WTC11 (cell line): ENCODE data around the gene RMND5A. TPM values are rescaled to one million over a fixed set of nuclear protein-coding genes. Genes with fewer than 3 reads are reported as not detected.

Source experiments
- ATAC-seq: fragments of 200-7000 bp; cut with Tn5 transposase; 2 replicates; pipeline ENCODE4 v1.10.0; 2021; ENCODE audit warnings: mild to moderate bottlenecking, moderate library complexity
- CTCF ChIA-PET: fragments of 300-600 bp; sonication (Branson Sonifier 250); formaldehyde crosslinking; loops from one replicate; lab custom pipeline; 2021; ENCODE audit warnings: antibody characterized with exemption; lab: Charles Lee
- POLR2A ChIA-PET: fragments of 350-600 bp; sonication (Branson Sonifier 250); formaldehyde crosslinking; loops from one replicate; lab custom pipeline; 2021; ENCODE audit warnings: antibody characterized with exemption; lab: Charles Lee
- DNase-seq: peaks from one replicate; pipeline ENCODE4 v3.0.0; 2021; ENCODE audit warnings: low spot score
- H3K27ac Mint-ChIP-seq: 2 replicates; pipeline ENCODE4 v1.8.0; 2021; ENCODE audit warnings: mixed read lengths
- H3K27me3 Mint-ChIP-seq: 2 replicates; pipeline ENCODE4 v1.8.0; 2021; ENCODE audit warnings: low read depth, mild to moderate bottlenecking, moderate library complexity, mixed read lengths
- H3K36me3 Mint-ChIP-seq: 2 replicates; pipeline ENCODE4 v1.8.0; 2021; ENCODE audit warnings: mixed read lengths
- H3K4me1 Mint-ChIP-seq: 2 replicates; pipeline ENCODE4 v1.8.0; 2022; ENCODE audit warnings: mixed read lengths
- H3K4me3 Mint-ChIP-seq: 2 replicates; pipeline ENCODE4 v1.8.0; 2021; ENCODE audit warnings: mild to moderate bottlenecking, moderate library complexity, mixed read lengths
- H3K9me3 Mint-ChIP-seq: 2 replicates; pipeline ENCODE4 v1.8.0; 2021; ENCODE audit warnings: mixed read lengths
- CREM ChIP-seq: sonication (generic); formaldehyde crosslinking; IDR thresholded peaks from 2 replicates; pipeline ENCODE4 v1.8.1; 2022; ENCODE audit warnings: mild to moderate bottlenecking, missing genetic modification reagents, moderate library complexity
- ELF4 ChIP-seq: sonication (generic); formaldehyde crosslinking; IDR thresholded peaks from 2 replicates; pipeline ENCODE4 v1.8.1; 2022; ENCODE audit warnings: low read depth, mild to moderate bottlenecking, moderate library complexity, missing genetic modification reagents
- GABPB1 ChIP-seq: sonication (generic); formaldehyde crosslinking; IDR thresholded peaks from 2 replicates; pipeline ENCODE4 v1.8.1; 2023; ENCODE audit warnings: mild to moderate bottlenecking, missing genetic modification reagents
- GRHL2 ChIP-seq: fragments of 250-450 bp; sonication (Bioruptor Pico); IDR thresholded peaks from 2 replicates; pipeline ENCODE4 v1.8.0; 2022; ENCODE audit warnings: mild to moderate bottlenecking, moderate library complexity; ENCODE audit not compliant: insufficient replicate concordance, severe bottlenecking
- MXD4 ChIP-seq: fragments of 250-450 bp; sonication (Bioruptor Pico); IDR thresholded peaks from 2 replicates; pipeline ENCODE4 v1.8.0; 2021; ENCODE audit warnings: mild to moderate bottlenecking, moderate library complexity, borderline replicate concordance
- NR3C1 ChIP-seq: sonication (generic); formaldehyde crosslinking; conservative IDR thresholded peaks from 2 replicates; pipeline ENCODE4 v1.8.1; 2023; ENCODE audit warnings: low read depth, mild to moderate bottlenecking, missing genetic modification reagents
- PRDM15 ChIP-seq: sonication (generic); formaldehyde crosslinking; IDR thresholded peaks from 2 replicates; pipeline ENCODE4 v1.8.0; 2022; ENCODE audit warnings: missing genetic modification reagents
- RELA ChIP-seq: sonication (generic); formaldehyde crosslinking; IDR thresholded peaks from 2 replicates; pipeline ENCODE4 v1.8.1; 2022; ENCODE audit warnings: missing genetic modification reagents, mild to moderate bottlenecking, borderline replicate concordance
- SMAD3 ChIP-seq: sonication (generic); formaldehyde crosslinking; IDR thresholded peaks from 2 replicates; pipeline ENCODE4 v1.8.0; 2022; ENCODE audit warnings: missing genetic modification reagents, mild to moderate bottlenecking, borderline replicate concordance
- TEAD1 ChIP-seq: sonication (generic); formaldehyde crosslinking; IDR thresholded peaks from 2 replicates; pipeline ENCODE4 v1.8.0; 2022; ENCODE audit warnings: mild to moderate bottlenecking, missing genetic modification reagents
- USF1 ChIP-seq: sonication (generic); formaldehyde crosslinking; IDR thresholded peaks from 2 replicates; pipeline ENCODE4 v1.8.0; 2022; ENCODE audit warnings: mild to moderate bottlenecking, missing genetic modification reagents
- USF2 ChIP-seq: sonication (generic); formaldehyde crosslinking; IDR thresholded peaks from 2 replicates; pipeline ENCODE4 v1.8.1; 2023; ENCODE audit warnings: mild to moderate bottlenecking, missing genetic modification reagents, moderate library complexity
- ZBTB21 ChIP-seq: sonication (generic); formaldehyde crosslinking; IDR thresholded peaks from 2 replicates; pipeline ENCODE4 v1.8.1; 2023; ENCODE audit warnings: mild to moderate bottlenecking, missing genetic modification reagents, borderline replicate concordance
- ZNF317 ChIP-seq: sonication (generic); formaldehyde crosslinking; IDR thresholded peaks from 2 replicates; pipeline ENCODE4 v1.8.1; 2023; ENCODE audit warnings: low read depth, mild to moderate bottlenecking, moderate library complexity, missing genetic modification reagents, borderline replicate concordance
- ZNF423 ChIP-seq: fragments of 250-450 bp; sonication (Bioruptor Pico); IDR thresholded peaks from 2 replicates; pipeline ENCODE4 v2.1.2; 2022; ENCODE audit warnings: mild to moderate bottlenecking, moderate library complexity
- total RNA-seq: library from RNA; stranded (reverse); gene quantifications from 3 replicates; pipeline ENCODE4 v1.2.3, GENCODE V29; 2021
- TF ChIP-seq, protein P1 (sequence below): sonication (generic); formaldehyde crosslinking; IDR thresholded peaks from 2 replicates; pipeline ENCODE4 v1.8.1; 2022; ENCODE audit warnings: mild to moderate bottlenecking, missing genetic modification reagents, moderate library complexity, borderline replicate concordance
- TF ChIP-seq, protein P2 (sequence below): fragments of 250-450 bp; sonication (Bioruptor Pico); IDR thresholded peaks from 2 replicates; pipeline ENCODE4 v2.1.2; 2022; ENCODE audit warnings: mild to moderate bottlenecking, moderate library complexity
- TF ChIP-seq, protein P3 (sequence below): fragments of 250-450 bp; sonication (Bioruptor Pico); IDR thresholded peaks from 2 replicates; pipeline ENCODE4 v1.9.0; 2021; ENCODE audit warnings: mild to moderate bottlenecking, borderline replicate concordance

RMND5A gene
- total RNA-seq, 1 experiment from 2014 or later = 55.4 TPM

- TF ChIP-seq TEAD1 (CRISPR knock-in tag) (no peak), NR3C1 (CRISPR knock-in tag) (no peak), CREM (no peak), PRDM15 (CRISPR knock-in tag) (no peak), USF1 (CRISPR knock-in tag) (no peak), ZNF423 (CRISPR knock-in tag) (no peak), ELF4 (CRISPR knock-in tag) (no peak)
- TF ChIP-seq, protein P1, sequence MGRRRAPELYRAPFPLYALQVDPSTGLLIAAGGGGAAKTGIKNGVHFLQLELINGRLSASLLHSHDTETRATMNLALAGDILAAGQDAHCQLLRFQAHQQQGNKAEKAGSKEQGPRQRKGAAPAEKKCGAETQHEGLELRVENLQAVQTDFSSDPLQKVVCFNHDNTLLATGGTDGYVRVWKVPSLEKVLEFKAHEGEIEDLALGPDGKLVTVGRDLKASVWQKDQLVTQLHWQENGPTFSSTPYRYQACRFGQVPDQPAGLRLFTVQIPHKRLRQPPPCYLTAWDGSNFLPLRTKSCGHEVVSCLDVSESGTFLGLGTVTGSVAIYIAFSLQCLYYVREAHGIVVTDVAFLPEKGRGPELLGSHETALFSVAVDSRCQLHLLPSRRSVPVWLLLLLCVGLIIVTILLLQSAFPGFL (CRISPR knock-in tag) = no peak
- DNase-seq (no peak), ATAC-seq (no peak)
- no peak overlapping the region for H3K4me3 Mint-ChIP-seq
- H3K9me3 Mint-ChIP-seq = peaks cover 26% of the 10 kb centered on the region
- H3K4me1 Mint-ChIP-seq = peaks cover 17% of the 10 kb centered on the region
- CTCF ChIA-PET = no interaction called here
- peaks cover 78% of the 10 kb centered on the region for H3K27me3 Mint-ChIP-seq
- H3K27ac Mint-ChIP-seq = no peak overlapping the region
- POLR2A ChIA-PET = no interaction called here
- peaks cover 19% of the 10 kb centered on the region for H3K36me3 Mint-ChIP-seq
Measured at GRCh38 chr2:86793752-86794151, 73.7 kb downstream of the RMND5A start.

DNA sequence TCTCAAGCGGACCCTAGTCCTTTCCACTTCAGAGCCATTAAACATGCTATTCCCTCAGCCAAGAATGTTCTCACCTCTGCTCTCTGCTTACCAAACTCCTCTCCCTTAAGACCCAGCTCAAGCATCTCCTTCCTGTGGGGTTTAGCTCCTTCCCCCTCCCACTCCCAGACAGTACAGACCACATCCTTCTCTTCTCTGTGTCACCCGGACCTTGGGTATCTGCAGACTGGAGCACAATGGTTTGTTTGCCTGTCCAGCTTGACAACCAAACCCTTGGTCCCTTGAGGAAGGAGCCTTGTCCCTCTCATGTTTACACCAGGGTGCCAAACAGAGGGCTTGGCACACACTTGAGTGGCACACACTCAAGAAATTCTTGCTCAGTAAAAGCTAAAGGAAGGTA lies 74.8 kb downstream of the RMND5A start:
- no peak for ATAC-seq
- Mint-ChIP-seq H3K4me1 (peaks cover 12% of the 10 kb centered on the region), H3K27ac (no peak overlapping the region), H3K27me3 (peaks cover 67% of the 10 kb centered on the region), H3K9me3 (peaks cover 26% of the 10 kb centered on the region), H3K4me3 (no peak overlapping the region), H3K36me3 (peaks cover 19% of the 10 kb centered on the region)
- CTCF ChIA-PET = no interaction called here
- no peak for DNase-seq
- POLR2A ChIA-PET = no interaction called here
- TF ChIP-seq, protein P2, sequence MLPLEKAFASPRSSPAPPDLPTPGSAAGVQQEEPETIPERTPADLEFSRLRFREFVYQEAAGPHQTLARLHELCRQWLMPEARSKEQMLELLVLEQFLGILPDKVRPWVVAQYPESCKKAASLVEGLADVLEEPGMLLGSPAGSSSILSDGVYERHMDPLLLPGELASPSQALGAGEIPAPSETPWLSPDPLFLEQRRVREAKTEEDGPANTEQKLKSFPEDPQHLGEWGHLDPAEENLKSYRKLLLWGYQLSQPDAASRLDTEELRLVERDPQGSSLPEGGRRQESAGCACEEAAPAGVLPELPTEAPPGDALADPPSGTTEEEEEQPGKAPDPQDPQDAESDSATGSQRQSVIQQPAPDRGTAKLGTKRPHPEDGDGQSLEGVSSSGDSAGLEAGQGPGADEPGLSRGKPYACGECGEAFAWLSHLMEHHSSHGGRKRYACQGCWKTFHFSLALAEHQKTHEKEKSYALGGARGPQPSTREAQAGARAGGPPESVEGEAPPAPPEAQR (CRISPR knock-in tag) = no peak
- TF ChIP-seq ZBTB21 (no peak), GABPB1 (CRISPR knock-in tag) (no peak), MXD4 (no peak), SMAD3 (CRISPR knock-in tag) (no peak), USF1 (CRISPR knock-in tag) (no peak), GRHL2 (no peak), RELA (CRISPR knock-in tag) (no peak), USF2 (CRISPR knock-in tag) (no peak), ZNF317 (no peak)
- TF ChIP-seq, protein P3, sequence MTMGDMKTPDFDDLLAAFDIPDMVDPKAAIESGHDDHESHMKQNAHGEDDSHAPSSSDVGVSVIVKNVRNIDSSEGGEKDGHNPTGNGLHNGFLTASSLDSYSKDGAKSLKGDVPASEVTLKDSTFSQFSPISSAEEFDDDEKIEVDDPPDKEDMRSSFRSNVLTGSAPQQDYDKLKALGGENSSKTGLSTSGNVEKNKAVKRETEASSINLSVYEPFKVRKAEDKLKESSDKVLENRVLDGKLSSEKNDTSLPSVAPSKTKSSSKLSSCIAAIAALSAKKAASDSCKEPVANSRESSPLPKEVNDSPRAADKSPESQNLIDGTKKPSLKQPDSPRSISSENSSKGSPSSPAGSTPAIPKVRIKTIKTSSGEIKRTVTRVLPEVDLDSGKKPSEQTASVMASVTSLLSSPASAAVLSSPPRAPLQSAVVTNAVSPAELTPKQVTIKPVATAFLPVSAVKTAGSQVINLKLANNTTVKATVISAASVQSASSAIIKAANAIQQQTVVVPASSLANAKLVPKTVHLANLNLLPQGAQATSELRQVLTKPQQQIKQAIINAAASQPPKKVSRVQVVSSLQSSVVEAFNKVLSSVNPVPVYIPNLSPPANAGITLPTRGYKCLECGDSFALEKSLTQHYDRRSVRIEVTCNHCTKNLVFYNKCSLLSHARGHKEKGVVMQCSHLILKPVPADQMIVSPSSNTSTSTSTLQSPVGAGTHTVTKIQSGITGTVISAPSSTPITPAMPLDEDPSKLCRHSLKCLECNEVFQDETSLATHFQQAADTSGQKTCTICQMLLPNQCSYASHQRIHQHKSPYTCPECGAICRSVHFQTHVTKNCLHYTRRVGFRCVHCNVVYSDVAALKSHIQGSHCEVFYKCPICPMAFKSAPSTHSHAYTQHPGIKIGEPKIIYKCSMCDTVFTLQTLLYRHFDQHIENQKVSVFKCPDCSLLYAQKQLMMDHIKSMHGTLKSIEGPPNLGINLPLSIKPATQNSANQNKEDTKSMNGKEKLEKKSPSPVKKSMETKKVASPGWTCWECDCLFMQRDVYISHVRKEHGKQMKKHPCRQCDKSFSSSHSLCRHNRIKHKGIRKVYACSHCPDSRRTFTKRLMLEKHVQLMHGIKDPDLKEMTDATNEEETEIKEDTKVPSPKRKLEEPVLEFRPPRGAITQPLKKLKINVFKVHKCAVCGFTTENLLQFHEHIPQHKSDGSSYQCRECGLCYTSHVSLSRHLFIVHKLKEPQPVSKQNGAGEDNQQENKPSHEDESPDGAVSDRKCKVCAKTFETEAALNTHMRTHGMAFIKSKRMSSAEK (CRISPR knock-in tag) = no peak
